T-helper 1 cell treated with Interleukin-12 subunit alpha and Interleukin-12 subunit beta and Interleukin-4 antibody, amounts not matched to agents 30 ng/mL and 1 ng/mL, for 36 hours (primary cell): ENCODE data around the gene PIGB. TPM values are rescaled to one million over a fixed set of nuclear protein-coding genes. Genes with fewer than 3 reads are reported as not detected.

ENCODE experiments used
- intact Hi-C: fragments of 100-400 bp; cut with micrococcal nuclease; formaldehyde crosslinking; loops from one replicate; pipeline ENCODE4 v1.15.1; 2024
- total RNA-seq: library from RNA; stranded (reverse); gene quantifications from 2 replicates; pipeline ENCODE4 v1.2.3, GENCODE V29; 2022

Gene PIGB
- 24.8 and 28.8 TPM in 2 replicates for total RNA-seq

GRCh38 chr15:55318588-55319494, at the start of gene PIGB, which contains the start of gene PIGBOS1:
TSS of gene PIGB (plus strand) at chr15:55319222. CDS start at chr15:55319251, 29 bp downstream.
TSS of gene PIGBOS1 (minus strand) at chr15:55319123. CDS start at chr15:55317792, 1,331 bp downstream.
- intact Hi-C loops = loop anchor here (1.0 to 5.0 kb wide), 9 partner anchors 29 to 926 kb away; partner anchors contain the start of genes CCPG1 and PIERCE2

GRCh38 chr15:55270291-55270690, 48.7 kb upstream of the PIGB start:
- intact Hi-C loops = loop anchor here (10.0 kb wide), 1 partner anchor 975 kb away; the partner anchor contains the start of gene RFX7

DNA sequence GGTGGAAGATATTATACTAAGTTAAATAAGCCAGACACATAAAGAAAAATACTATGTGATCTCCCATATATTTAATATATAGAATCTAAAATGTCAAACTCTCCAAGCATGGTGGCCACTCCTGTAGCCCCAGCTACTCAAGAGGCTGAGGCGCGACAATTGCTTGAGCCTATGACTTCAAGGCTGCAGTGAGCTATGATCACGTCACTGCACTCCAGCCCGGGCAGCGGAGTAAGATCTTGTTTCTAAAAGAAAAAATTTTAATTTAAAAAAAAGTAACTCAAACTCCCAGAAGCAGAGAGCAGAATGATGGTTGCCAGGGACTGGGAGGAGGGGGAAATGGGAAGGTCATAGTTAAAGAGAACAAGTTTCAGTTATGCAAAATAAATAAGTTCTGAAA, 42.7 kb upstream of the PIGB start:
- intact Hi-C loops = loop anchor here (2.0 to 10.0 kb wide), 3 partner anchors 14 to 968 kb away; partner anchors contain the start of genes CCPG1, PIERCE2 and RFX7

GRCh38 chr15:55277116-55277564, 41.9 kb upstream of the PIGB start:
- intact Hi-C loops = loop anchor here (1.0 to 10.0 kb wide), 7 partner anchors 10 to 968 kb away; partner anchors contain the start of genes CCPG1, PIERCE2, PIGB and PIGBOS1

DNA sequence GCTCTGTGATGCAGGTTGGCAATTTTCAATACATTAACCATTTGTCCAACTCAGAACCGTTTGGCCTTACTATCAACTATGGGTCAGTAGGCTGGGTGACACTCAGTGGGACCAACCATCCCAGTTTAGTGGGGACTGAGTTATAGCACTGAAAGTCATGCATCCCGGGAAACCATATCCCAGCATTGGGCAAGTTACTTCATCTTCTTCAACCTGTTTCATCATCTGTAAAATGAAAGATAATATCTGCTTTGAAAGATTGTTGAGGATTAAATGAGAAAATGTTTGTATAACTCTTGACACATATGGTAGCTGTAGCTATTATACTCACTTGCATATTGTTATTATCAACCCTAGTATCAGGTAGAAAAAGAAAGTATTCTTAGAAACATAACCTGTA, 41.3 kb upstream of the PIGB start:
- intact Hi-C loops = loop anchor here (1.0 to 10.0 kb wide), 7 partner anchors 10 to 967 kb away; partner anchors contain the start of genes CCPG1, PIERCE2, PIGB and PIGBOS1

GRCh38 chr15:55279100-55279745, 39.8 kb upstream of the PIGB start:
- intact Hi-C loops = loop anchor here (10.0 kb wide), 1 partner anchor 966 kb away; the partner anchor contains the start of gene RFX7

GRCh38 chr15:55279746-55280351, 39.2 kb upstream of the PIGB start:
- intact Hi-C loops = loop anchor here (1.0 to 10.0 kb wide), 3 partner anchors 9 to 965 kb away; partner anchors contain the start of genes RAB27A and RFX7

- intact Hi-C loops = loop anchor here (1.0 to 10.0 kb wide), 2 partner anchors 9 to 206 kb away; partner anchors contain the start of gene RAB27A
These were observed 38.4 kb upstream of the PIGB start for GRCh38 chr15:55280589-55280988.

- intact Hi-C loops = loop anchor here (10.0 kb wide), 1 partner anchor 207 kb away; no protein-coding TSS in a partner anchor
These were observed 37.3 kb upstream of the PIGB start for GRCh38 chr15:55281517-55282228.

- intact Hi-C loops = loop anchor here (10.0 kb wide), 1 partner anchor 208 kb away; no protein-coding TSS in a partner anchor
These were observed 36.7 kb upstream of the PIGB start for GRCh38 chr15:55282284-55282833.

DNA sequence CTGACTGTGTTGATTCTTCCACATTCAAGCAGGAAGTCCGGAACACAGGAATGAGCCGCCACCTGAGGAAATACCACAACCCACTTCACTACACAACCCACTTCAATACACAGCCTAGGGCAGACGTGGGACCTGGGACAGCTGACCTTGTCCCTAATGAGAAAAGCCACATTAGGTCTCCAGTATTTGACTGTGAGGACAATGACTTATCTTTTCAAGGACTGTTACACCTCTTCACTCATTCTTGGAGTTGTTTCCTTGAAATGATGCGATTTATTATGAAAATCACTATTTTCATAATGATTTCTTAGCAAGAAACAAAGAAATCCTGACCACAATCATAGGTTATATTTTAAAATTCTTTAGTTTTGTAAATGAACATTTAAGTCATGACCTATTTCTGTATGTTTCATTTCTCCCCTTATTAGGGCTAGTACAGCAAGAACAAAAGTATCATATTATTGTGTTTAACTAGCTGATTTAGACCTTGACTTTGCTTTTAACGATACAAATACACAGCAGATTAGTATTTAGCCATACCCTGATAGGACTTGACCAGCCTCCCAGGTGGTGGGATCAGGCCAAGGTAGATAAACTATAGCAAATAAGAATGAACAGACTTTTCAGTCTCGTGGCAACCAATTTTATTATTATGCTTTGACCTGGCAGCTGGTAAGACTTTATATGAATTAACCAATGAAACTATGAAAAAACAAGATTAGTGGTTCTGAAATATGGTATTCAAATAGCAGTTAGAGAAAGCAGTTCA, 35.5 kb upstream of the PIGB start:
- intact Hi-C loops = loop anchor here (10.0 kb wide), 1 partner anchor 209 kb away; no protein-coding TSS in a partner anchor

GRCh38 chr15:55284426-55284825, 34.6 kb upstream of the PIGB start:
- intact Hi-C loops = loop anchor here (10.0 kb wide), 1 partner anchor 210 kb away; no protein-coding TSS in a partner anchor

GRCh38 chr15:55286442-55287189, 32.4 kb upstream of the PIGB start:
- intact Hi-C loops = loop anchor here (10.0 kb wide), 1 partner anchor 212 kb away; no protein-coding TSS in a partner anchor

DNA sequence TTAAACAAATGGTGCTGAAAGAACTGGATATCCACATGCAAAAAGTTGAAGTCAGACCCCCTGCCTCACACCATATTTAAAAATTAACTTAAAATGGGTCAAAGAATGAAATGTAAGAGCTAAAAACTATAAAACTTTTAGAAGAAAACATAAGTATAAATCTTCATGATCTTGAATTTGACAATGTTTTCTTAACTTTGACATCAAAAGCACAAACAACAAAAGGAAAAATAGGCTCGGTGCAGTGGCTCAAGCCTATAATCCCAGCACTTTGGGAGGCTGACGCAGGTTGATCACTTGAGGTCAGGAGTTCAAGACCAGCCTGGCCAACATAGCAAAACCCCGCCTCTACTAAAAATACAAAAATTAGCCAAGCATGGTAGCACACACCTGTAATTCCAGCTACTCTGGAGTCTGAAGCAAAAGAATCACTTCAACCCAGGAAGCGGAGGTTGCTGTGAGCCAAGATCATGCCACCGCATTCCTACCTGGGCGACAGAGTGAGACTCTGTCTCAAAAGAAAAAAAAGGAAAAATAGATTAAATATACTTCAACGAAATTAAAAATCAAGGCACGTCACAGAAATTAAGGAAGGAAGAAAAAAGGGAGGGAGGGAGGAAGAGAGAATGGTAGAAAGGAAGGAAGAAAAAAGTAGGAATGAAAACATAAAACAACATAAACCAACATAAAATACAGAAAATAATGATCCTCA, 30.9 kb upstream of the PIGB start:
- intact Hi-C loops = loop anchor here (10.0 kb wide), 1 partner anchor 213 kb away; no protein-coding TSS in a partner anchor

GRCh38 chr15:55289011-55289745, 29.8 kb upstream of the PIGB start:
- intact Hi-C loops = loop anchor here (1.0 to 10.0 kb wide), 2 partner anchors 9 to 214 kb away; no protein-coding TSS in a partner anchor

- intact Hi-C loops = loop anchor here (1.0 to 10.0 kb wide), 13 partner anchors 10 to 1325 kb away; partner anchors contain the start of genes CCPG1, PIERCE2, PIGB and PIGBOS1
These were observed 29.1 kb upstream of the PIGB start, which contains the start of gene RAB27A for GRCh38 chr15:55289746-55290527. TSS of gene RAB27A (minus strand) at chr15:55289813. CDS start at chr15:55234934, 54,879 bp downstream.
